GM21529 (cell line): ENCODE results near the gene RTRAF.

ENCODE experiments used
- ATAC-seq: cut with Tn5 transposase; IDR thresholded peaks from one replicate; pipeline ENCODE4 v1.9.1; 2021; ENCODE audit not compliant: unreplicated experiment

RTRAF gene

DNA sequence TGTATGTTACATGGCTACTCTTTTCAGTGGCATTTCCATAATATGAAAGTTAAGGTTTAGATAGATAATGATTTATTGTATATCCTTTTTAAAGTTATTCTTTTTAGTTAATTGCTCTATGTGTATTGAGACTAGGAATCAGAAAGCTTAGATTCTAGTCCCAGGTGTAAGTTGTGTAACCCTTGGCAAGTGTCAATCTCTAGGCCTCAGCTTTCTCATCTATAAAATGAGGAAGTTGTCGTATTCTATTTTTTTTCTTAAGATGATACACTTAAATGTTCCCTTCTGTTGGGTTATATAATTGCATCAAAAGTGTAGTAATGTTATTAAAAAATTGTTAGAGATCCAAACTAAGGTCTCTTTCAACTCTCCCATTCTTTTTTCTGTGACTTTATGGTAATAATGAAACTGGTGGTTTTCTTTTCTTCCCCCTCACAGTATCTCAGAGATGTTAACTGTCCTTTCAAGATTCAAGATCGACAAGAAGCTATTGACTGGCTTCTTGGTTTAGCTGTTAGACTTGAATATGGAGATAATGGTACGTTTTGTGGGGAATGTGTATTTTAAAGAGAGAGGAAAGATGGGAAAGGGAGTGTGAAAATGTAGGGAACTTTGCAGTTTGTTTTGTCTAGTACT lies 4.1 kb downstream of the RTRAF start:
- ATAC-seq, result no peak

DNA sequence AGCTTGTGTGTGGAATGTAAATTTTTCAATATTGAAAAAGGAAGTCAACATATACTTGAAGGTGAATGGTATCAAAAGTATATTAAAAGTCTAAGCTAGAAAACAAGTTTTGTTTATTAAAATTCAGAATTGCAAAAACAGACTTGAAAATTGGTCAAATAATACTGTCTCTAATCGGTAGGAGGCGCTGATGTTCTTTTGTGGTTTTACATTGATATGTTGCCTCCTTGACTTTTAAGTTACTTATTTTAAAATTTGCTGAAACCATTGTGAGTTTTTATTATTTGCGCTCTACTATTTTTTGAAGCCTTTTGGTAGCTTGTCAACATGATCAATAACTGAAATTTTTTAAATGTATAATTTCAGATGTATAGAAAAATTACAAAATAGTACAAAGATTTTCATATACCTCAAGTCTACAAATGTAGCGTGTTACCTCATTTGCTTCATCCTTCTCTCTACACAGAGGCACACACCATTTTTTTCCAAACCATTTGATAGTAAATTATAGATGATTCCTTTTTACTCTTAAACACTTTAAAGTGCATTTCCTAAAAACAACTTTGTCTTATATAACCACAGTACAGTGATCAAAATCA lies 6.9 kb downstream of the RTRAF start:
- ATAC-seq, result no peak

DNA sequence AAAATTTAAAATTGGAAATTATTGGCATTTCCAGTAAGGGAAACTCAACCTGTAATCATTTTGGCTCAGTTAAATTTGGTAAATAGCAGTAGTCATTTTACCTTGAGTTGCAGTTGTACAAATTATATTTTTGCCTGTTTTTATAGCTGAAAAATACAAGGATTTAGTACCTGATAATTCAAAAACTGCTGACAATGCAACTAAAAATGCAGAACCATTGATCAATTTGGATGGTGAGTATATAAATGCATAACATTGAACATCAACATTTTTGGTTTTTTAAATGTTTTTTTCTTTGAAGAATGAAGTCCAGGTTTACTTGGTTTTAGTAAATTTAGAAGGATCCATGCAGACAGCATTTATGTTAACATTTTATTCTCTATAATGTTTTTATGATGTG lies 9.0 kb downstream of the RTRAF start:
- ATAC-seq, result no peak

DNA sequence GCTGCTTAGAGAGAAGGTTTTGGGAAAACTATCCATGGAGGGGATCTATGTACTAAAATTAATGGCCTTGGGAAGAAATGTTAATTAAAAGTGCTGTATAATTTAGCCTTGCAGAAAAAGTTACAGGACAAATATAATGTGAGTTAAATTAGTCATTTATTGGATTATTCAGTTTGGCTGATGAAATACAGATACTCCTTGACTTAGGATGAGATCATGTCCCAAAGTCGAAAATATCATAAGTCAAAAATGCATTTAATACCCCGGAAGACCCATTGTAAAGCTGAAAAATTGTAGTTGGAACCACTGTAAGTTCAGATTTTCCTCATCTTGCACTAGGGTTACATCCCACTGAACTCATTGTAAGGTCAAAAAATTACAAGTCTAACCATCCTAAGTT lies 9.7 kb downstream of the RTRAF start:
- ATAC-seq, result no peak

DNA sequence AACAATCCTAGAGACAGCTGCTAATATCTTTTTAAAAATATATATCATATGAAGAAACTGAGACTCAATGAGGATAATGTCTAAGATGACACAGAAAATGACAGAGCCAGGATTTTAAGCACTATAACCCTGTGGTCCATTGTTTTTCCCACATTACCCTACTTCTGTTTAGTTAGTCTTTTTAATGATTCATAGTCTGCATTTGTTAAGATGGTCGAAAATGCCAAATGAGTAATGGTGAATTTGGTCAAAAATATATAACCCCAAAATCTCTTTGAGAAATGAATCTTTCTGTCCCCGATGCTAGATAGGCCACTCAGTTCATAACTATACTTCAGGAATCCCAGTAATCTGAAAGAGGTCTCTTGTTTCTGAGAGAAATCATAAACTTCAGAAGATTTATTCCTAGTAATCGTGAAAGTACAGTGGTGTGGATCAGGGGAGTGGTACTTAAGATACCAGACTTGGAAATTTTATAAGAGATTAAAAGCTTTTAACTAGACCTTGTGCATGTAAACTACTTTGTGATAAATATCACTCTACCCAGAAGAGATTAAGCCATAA lies 10.8 kb downstream of the RTRAF start:
- ATAC-seq, result no peak

DNA sequence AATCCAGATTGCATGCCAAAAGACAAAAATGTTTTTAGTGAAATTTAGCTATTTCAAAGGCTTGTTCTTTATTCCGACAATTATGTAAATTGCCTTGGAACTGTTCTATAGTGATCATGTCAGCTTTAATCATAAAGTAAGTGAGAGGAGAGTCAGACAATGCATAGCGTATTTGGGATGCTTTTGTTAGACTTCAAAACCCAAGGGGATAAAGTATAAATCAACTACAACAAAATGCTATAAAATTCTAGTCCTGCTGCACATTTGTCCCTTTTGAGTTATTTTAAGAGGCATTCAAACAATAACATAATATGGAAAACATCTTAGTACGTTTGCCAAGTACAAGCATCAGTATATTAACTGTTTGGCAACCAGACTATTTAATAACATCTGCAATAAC lies 11.3 kb downstream of the RTRAF start:
- ATAC-seq, result no peak

DNA sequence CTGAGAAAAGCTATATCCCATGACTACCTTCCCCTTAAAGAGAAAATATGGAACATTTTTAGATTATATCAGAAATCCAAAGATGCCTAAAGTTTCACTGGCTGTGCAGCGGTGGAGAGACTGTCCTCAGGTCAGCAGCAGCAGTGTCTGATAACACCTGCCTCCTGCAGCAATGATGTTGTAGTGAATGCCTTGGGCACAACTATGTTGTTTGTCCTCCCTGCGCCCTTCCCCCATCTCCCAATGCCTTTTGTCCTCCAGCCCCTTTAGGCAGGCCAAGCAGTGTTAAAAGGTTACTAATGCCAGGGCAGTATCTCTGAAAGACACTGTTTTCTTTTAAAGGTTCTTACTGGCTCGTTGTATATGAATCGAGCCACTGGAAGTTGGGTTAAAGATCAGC lies 13.2 kb downstream of the RTRAF start:
- no peak for ATAC-seq

DNA sequence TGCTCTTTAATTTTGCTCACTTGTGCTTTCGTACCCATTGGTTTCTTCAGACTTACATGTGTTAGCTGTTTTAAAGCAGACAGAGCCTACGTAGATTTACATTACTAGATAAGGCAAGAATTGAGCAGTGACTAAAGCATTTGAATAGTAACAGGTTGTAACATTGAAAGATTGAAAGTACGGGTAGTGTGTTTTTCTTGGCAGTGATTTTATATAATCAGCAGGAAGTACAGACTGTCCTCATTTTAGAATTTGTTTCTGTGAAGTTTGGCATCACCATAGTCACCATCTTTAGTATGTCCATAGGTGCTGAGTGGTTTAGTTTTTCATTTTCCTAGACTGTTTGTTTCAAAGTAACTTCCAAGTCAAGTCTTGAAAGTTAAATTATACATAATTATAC lies 14.0 kb downstream of the RTRAF start:
- no peak for ATAC-seq

DNA sequence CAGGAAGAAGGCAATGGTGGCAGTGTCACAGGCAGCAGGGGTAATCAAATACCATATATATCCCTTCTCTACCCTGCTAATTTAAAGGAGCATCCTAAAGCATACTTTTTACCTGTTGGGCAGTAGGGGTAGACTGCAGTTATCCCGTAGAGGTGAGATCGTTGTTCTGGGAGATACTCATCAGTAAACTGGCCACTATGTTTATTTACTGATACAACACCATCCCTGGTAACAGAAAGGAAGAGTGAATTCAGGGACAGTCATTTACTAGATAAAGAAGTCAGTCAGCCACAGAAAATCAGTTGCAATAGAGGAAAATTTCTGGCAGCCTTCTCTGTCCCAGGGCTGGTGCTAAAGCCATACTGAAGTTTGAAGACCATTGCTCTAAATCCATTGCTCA lies 16.3 kb downstream of the RTRAF start:
- no peak for ATAC-seq

DNA sequence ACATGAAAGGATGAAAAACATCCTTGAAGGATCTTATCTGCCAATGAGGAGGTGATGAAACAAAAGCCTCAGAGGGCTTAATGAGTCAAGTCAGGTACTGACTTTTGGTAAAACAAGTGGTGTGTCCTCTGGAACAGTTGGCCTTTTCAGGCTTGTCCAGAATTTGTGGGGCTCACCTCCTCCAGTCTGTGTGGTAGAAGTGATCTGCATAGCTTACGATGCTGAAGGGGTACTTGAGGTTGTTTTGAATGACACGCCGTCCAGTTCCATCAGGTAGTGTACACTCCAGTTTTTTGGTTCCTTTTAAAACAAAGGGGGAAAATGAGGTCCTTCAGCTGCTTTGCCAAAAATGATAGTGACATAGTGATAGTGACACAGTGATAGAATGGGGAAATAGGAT lies 17.0 kb downstream of the RTRAF start:
- ATAC-seq, result no peak

DNA sequence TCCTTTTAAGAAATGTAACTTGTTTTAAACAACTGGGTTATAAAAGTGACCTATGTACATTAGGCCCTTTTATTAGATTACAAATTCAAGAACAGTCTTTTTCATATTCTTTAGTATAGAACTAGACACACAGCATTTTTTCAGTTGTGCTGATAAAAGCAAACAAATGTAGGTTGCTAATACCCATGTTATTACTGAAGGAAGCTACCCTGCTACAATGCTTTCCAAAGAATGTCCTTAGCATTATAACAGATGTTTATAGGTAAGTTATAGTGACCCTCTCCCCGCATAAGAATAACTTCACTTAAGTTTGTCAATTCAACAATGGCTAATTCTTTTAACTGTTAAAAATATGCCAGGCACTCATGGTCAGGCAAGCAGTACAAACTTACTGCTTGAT lies 17.9 kb downstream of the RTRAF start:
- ATAC-seq, result no peak

DNA sequence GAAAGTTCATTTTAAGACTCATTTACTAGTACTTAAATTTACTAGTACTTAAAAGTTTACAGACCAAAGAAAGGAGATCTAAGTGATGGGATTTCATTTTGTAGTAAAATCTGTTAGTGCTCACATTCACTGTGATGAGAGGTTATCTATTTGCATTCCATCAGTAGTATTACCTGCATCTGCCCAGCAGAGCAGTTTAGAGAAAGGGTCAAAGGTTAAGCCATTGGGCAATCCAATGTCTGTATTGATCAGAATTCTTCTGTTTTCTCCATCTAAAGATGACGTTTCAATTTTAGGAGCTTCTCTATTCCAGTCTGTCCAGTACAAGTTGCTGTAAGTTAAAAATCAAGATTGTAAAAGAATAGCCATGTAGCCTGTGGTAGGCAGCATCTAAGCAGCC lies 18.3 kb downstream of the RTRAF start:
- ATAC-seq, result no peak

DNA sequence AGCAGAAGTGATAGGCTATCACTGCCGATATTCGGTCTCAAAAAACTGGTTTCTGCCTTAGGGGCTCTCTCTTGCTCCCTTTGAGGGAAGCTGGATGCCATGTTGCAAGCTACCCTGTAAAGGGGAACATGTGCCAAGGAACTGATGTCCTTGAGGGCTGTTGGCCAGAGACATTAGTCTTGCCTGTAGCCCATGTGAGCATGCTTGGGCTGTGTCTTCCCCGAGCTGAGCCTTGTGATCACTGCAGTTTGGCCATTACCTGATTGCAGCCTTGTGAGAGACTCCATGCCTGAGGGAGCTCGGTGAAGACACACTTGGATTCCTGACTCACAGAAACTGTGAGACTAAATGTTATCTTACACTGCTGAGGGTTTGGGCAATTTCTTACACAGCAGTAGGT lies 18.8 kb downstream of the RTRAF start:
- no peak for ATAC-seq

DNA sequence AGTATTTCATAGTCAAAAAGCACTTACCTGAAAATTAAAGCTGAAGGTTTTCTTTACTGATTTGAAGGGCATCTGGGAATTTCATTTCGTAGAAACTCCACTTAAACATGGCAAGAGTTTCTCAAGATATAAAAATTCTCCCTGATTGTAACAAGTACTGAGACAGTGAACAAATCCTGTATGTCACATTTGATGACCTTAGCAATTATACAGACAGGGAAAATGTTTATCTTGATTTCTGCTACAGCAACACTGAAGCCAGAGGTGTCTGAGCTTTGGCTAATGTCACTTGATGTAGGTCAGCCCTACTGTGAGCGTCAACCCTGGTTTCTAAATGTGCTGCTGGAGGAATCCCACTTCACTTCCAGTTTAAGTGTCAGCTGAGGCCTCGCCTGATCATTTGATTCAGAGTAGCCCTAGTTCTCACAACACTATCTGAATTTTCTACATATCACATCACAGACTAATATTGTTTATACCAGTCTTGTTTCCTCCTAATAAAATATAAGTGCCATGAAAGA lies 20.9 kb downstream of the RTRAF start:
- no peak for ATAC-seq

DNA sequence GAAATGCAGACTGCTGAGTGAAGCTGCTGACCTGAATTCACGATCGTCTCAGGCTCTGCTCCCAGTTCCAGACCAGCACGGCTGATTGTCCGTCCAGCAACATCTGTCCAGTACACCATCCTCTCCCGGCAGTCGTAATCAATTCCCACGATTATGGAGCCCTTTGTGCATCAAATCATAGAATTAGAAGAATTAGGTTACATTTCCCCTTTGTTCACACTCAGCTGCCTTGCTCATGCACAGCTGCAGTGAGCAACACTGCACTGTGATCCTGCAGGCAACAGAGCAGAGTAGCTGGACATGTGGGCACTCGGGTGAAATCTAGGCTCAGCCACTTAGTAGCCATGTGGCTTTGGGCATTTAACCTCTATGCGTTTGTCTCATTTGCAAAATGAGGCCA lies 22.2 kb downstream of the RTRAF start:
- ATAC-seq, result no peak

DNA sequence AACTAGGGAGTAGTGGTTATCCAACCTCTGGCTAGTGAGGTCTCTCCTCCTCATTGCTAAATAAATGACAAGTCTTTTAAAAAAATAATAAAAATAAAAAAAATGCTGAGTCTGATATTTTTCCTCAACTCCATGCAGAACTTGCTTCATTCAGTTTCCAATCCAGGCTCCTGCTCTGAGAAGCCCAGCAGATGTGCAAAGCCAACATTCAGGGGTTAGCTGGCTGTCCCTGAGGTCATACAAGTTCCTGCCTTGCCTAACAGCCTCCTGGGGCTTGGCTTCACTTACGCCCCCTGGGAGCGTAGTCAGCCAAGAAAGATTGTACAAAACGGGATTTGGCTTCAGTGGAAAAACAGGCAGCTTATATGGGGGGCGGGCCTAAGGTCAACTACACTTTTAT lies 23.3 kb downstream of the RTRAF start:
- no peak for ATAC-seq

DNA sequence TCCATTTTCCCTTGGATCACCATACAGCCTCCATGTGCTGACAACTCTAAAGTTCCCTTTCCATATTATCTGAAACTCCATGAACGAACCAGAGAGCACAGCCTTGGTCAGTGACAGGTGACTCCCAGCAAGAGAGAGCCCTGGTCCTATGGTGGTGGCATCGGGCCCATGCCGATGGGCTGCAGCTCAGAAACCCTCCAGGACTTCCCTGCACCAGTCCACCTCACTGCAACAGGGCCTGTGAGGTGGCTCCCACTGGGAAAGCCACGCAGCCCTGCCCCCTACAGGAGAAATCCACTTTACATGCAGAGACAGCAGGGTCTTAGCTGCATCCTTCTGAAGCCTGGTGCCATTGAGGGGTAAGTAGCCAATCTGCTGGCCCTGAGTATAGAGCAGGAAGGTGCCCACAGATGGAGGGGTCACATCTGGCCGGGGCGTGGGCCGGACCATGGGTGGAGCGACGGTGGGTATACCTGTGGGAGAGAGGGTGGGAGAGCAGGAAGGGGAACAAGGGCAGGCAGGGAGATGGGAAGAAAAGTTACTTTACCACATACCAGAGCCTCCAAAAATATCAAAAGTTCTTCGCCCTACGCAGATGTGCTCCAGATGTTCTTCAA lies 24.7 kb downstream of the RTRAF start:
- no peak for ATAC-seq

DNA sequence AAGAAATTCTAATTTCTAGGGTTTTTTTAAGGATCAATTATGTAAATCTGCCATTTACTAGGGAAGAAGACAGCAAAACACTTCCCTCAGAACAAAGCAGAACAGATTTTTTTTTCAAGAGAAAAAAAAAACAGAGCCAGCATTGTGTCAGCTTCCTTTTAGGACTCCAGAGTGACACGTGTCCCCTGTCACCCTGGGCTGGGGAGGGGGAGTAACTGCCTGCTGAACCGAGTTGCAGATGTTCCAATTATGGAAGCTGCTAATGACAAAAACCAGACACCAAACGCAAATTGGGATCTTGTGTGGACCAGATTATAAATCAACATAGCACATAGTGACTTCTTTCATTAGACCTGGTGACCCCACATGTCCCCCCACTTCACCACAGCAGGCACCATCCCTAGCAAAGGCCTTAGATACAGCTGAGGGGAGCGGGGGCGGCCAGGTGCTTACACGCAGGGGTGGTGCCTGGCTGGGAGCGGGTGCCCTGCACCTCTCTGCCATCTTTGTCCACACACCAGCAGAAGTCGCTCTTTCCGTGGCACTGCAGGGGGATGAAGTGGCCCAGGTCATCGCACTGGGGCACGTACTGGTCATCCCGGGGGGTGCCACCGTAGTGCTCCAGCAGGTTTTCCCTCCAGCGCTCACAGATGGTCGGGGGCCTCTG lies 25.4 kb downstream of the RTRAF start:
- ATAC-seq, result no peak

DNA sequence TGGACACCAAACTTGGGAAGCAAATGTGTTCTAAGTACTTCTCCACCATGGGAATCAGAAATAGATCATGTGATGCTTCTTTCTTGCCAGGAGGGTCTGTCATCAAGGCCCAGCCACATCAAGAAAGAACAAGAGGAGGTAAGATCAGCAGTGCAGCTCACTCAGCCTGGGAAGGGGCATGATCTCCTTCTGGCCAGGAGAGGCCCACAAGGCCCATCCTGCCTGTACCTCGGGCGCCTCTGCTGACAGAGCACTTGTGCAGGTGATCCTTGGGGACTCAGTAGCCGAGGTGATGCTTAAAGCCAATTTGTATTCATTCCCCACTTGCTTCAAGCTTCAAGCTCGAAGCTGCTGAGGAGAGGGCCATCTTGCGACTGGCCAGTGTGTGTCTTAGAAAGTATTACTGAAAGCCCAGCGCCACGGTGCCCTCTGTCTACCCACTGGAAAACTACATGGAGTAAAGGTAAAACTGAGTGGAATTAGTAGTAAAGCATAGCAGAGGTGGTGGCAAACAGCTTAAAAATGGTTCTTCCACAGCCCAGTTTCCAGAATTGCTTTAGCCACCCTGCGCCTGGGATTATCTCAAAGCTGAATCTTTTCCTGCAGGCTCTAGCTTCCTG lies 26.2 kb downstream of the RTRAF start:
- no peak for ATAC-seq

DNA sequence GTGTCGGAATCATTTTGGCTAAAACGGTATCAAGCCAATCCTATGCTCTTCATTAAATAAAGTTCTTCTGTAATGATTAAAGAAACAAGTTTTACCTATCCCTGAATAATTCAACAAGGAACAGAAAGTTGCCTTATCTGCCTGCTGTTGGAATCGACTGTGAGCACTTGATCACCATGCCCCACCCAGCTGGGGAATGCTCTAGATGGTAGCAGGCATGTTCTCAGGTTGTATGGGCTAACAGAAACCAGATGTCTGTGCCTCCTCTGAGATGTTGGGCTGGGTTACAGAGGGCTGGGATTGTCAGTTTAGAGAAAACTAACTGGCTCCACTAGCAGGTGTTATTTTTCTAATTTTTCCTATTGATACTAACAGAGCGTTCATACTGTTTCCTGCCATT lies 28.9 kb downstream of the RTRAF start:
- ATAC-seq, result no peak

DNA sequence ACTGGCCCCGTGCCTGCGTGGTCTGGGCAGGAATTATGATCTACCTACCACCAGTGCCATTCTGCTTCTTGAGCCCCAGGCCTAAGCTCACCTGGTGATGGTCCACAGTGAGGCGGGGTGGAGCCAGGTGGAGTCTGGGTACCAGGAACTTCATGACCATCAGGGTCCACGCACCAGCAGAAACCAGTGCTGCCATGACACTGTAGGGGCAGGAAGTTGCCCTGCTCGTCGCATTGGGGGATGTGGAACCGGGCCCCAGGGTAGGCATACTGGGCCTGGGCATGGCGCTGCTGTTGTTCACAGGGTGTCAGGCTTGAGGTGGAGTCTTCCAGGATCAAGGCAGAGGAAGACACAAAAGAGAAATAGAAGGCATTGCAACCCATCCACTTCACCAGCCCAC lies 29.6 kb downstream of the RTRAF start:
- no peak for ATAC-seq
